ENCODE measurements around the gene XPA. TPM values are rescaled to one million over a fixed set of nuclear protein-coding genes. Genes with fewer than 3 reads are reported as not detected.

Gene XPA
- total and polyA plus RNA-seq, 5 experiments from 2014 or later: 22.2 to 39.2 (median 34.8) TPM

GRCh38 chr9:97636903-97637302 lies 60.2 kb downstream of the XPA start:
- DNase-seq: no peak
- H3K27ac Mint-ChIP-seq: peak overlapping the region in 6 of 10 donors; percentile 1 to 68 (median 22)
- peaks cover 0 to 34% (median 5%) of the 10 kb centered on the region in 3 donors for H3K36me3 Mint-ChIP-seq
- peaks cover 41 to 77% (median 68%) of the 10 kb centered on the region in 4 donors for H3K4me1 Mint-ChIP-seq
- POLR2A ChIA-PET: no interaction called here
- peak overlapping the region in 9 of 10 donors; percentile 13 to 69 (median 46) for H3K4me3 Mint-ChIP-seq
- H3K27me3 Mint-ChIP-seq: no peaks in the 10 kb centered on the region
- ATAC-seq: no peak
- no peaks in the 10 kb centered on the region for H3K9me3 Mint-ChIP-seq

GRCh38 chr9:97635026-97635425 lies 62.1 kb downstream of the XPA start:
- POLR2A ChIA-PET: interaction anchor here (4.8 kb wide), 1 partner anchor 62 kb away, joined by 30 read pairs; the partner anchor contains the start of gene XPA
- Mint-ChIP-seq H3K4me3 (peak overlapping the region; percentile 90 to 100 (median 98)), H3K4me1 (peaks cover 43 to 82% (median 69%) of the 10 kb centered on the region in 4 donors), H3K9me3 (no peaks in the 10 kb centered on the region), H3K27me3 (no peaks in the 10 kb centered on the region), H3K36me3 (peaks cover 0 to 19% (median 0%) of the 10 kb centered on the region in 3 donors), H3K27ac (peak overlapping the region in 9 of 10 donors; percentile 29 to 100 (median 98))
- DNase-seq (no peak), ATAC-seq (no peak)

- peak overlapping the region; percentile 90 to 100 (median 98) for H3K4me3 Mint-ChIP-seq
- peak overlapping the region; percentile 95 to 100 (median 99) for H3K27ac Mint-ChIP-seq
- no peaks in the 10 kb centered on the region for H3K9me3 Mint-ChIP-seq
- DNase-seq (peak in 3 of 10 donors; percentile 25 to 43 (median 41)), ATAC-seq (peak; percentile 0)
- H3K36me3 Mint-ChIP-seq: peaks cover 0 to 18% (median 0%) of the 10 kb centered on the region in 3 donors
- POLR2A ChIA-PET: interaction anchor here (0.7 to 4.8 kb wide), 16 partner anchors 12 to 857 kb away, joined by 3 to 30 read pairs (median 4); partner anchors contain the start of genes ANP32B, CORO2A, TBC1D2 and TDRD7
- H3K4me1 Mint-ChIP-seq: peaks cover 43 to 81% (median 67%) of the 10 kb centered on the region in 4 donors
- H3K27me3 Mint-ChIP-seq: no peaks in the 10 kb centered on the region
Observed at GRCh38 chr9:97633859-97634490, 63.2 kb downstream of the XPA start.

GRCh38 chr9:97632985-97633858 lies 63.9 kb downstream of the XPA start, which contains the start of the genes NCBP1 and TSTD2:
Gene NCBP1, plus strand, starts transcription at chr9:97633821. Its CDS starts 61 bp downstream, at chr9:97633882.
Gene TSTD2, minus strand, starts transcription at chr9:97633368. Its CDS starts 5,806 bp downstream, at chr9:97627562.
- Mint-ChIP-seq H3K27me3 (no peaks in the 10 kb centered on the region), H3K36me3 (peaks cover 0 to 16% (median 0%) of the 10 kb centered on the region in 3 donors), H3K9me3 (no peaks in the 10 kb centered on the region), H3K4me3 (peak within 1 kb of the TSS; percentile 90 to 100 (median 98)), H3K27ac (peak within 1 kb of the TSS; percentile 95 to 100 (median 99)), H3K4me1 (peaks cover 40 to 77% (median 61%) of the 10 kb centered on the region in 4 donors)
- ATAC-seq (peak; percentile 87 to 90), DNase-seq (peak; percentile 89 to 98 (median 96))
- POLR2A ChIA-PET: interaction anchor here (0.7 to 4.8 kb wide), 18 partner anchors 13 to 1067 kb away, joined by 3 to 30 read pairs (median 4); partner anchors contain the start of genes ANP32B, CORO2A, TBC1D2 and TDRD7

- Mint-ChIP-seq H3K9me3 (no peaks in the 10 kb centered on the region), H3K27me3 (no peaks in the 10 kb centered on the region), H3K27ac (peak overlapping the region; percentile 95 to 100 (median 99)), H3K4me1 (peaks cover 37 to 69% (median 59%) of the 10 kb centered on the region in 4 donors), H3K4me3 (peak overlapping the region; percentile 90 to 100 (median 98)), H3K36me3 (peaks cover 0 to 17% (median 0%) of the 10 kb centered on the region in 3 donors)
- DNase-seq: peak in 4 of 10 donors; percentile 4 to 25 (median 10)
- no peak for ATAC-seq
- POLR2A ChIA-PET: interaction anchor here (0.7 to 4.8 kb wide), 14 partner anchors 13 to 1066 kb away, joined by 3 to 30 read pairs (median 4); partner anchors contain the start of genes ANP32B, TBC1D2, TDRD7 and TRMO
Observed at GRCh38 chr9:97632248-97632984, 64.7 kb downstream of the XPA start.

- peaks cover 0 to 20% (median 0%) of the 10 kb centered on the region in 3 donors for H3K36me3 Mint-ChIP-seq
- H3K4me3 Mint-ChIP-seq: no peak overlapping the region
- POLR2A ChIA-PET: no interaction called here
- DNase-seq: no peak
- H3K27me3 Mint-ChIP-seq: no peaks in the 10 kb centered on the region
- no peaks in the 10 kb centered on the region for H3K9me3 Mint-ChIP-seq
- ATAC-seq: no peak
- peaks cover 30 to 55% (median 48%) of the 10 kb centered on the region in 4 donors for H3K4me1 Mint-ChIP-seq
- H3K27ac Mint-ChIP-seq: peak overlapping the region in 2 of 10 donors; percentile 51 to 66
Observed at GRCh38 chr9:97630591-97630990, 66.5 kb downstream of the XPA start.

GRCh38 chr9:97629156-97629555 lies 68.0 kb downstream of the XPA start:
- DNase-seq (no peak), ATAC-seq (no peak)
- H3K27ac Mint-ChIP-seq: peak overlapping the region in 1 of 10 donors; percentile 31
- H3K4me1 Mint-ChIP-seq: peaks cover 21 to 42% (median 33%) of the 10 kb centered on the region in 4 donors
- H3K9me3 Mint-ChIP-seq: no peaks in the 10 kb centered on the region
- H3K4me3 Mint-ChIP-seq: no peak overlapping the region
- no peaks in the 10 kb centered on the region for H3K27me3 Mint-ChIP-seq
- POLR2A ChIA-PET: no interaction called here
- peaks cover 0 to 31% (median 4%) of the 10 kb centered on the region in 3 donors for H3K36me3 Mint-ChIP-seq

- no peaks in the 10 kb centered on the region for H3K9me3 Mint-ChIP-seq
- POLR2A ChIA-PET: interaction anchor here (0.6 kb wide), 1 partner anchor 1010 kb away, joined by 4 read pairs; no protein-coding TSS in a partner anchor
- peaks cover 21 to 41% (median 30%) of the 10 kb centered on the region in 4 donors for H3K4me1 Mint-ChIP-seq
- H3K4me3 Mint-ChIP-seq: no peak overlapping the region
- H3K27ac Mint-ChIP-seq: peak overlapping the region in 3 of 10 donors; percentile 48 to 53 (median 51)
- H3K27me3 Mint-ChIP-seq: no peaks in the 10 kb centered on the region
- peaks cover 0 to 36% (median 4%) of the 10 kb centered on the region in 3 donors for H3K36me3 Mint-ChIP-seq
- no peak for ATAC-seq
- DNase-seq: no peak
Observed at GRCh38 chr9:97628668-97629067, 68.5 kb downstream of the XPA start.

GRCh38 chr9:97627624-97628023 lies 69.5 kb downstream of the XPA start:
- peaks cover 17 to 39% (median 27%) of the 10 kb centered on the region in 4 donors for H3K4me1 Mint-ChIP-seq
- no peak overlapping the region for H3K27ac Mint-ChIP-seq

GRCh38 chr9:97625620-97626019 lies 71.5 kb downstream of the XPA start:
- H3K9me3 Mint-ChIP-seq: no peaks in the 10 kb centered on the region
- H3K4me1 Mint-ChIP-seq: peaks cover 8 to 24% (median 17%) of the 10 kb centered on the region in 4 donors
- H3K36me3 Mint-ChIP-seq: peaks cover 0 to 52% (median 5%) of the 10 kb centered on the region in 3 donors
- ATAC-seq (no peak), DNase-seq (no peak)
- POLR2A ChIA-PET: no interaction called here
- H3K4me3 Mint-ChIP-seq: no peak overlapping the region
- H3K27me3 Mint-ChIP-seq: no peaks in the 10 kb centered on the region
- no peak overlapping the region for H3K27ac Mint-ChIP-seq

More at GRCh38 chr9:97627624-97628023, 69.5 kb downstream of the XPA start:
- no peaks in the 10 kb centered on the region for H3K27me3 Mint-ChIP-seq
- no peak overlapping the region for H3K4me3 Mint-ChIP-seq
- no peaks in the 10 kb centered on the region for H3K9me3 Mint-ChIP-seq
- POLR2A ChIA-PET: no interaction called here
- ATAC-seq (no peak), DNase-seq (no peak)
- peaks cover 0 to 41% (median 4%) of the 10 kb centered on the region in 3 donors for H3K36me3 Mint-ChIP-seq

All from naive thymus-derived CD8-positive, alpha-beta T cell (primary cell).